IPS DF 4.7 (cell line): ENCODE data around the gene TTC22.

Source experiments
- DNase-seq: peaks from one replicate; pipeline ENCODE4 v3.0.0-alpha.2; 2013; ENCODE audit warnings: low spot score; ENCODE audit errors: extremely low read depth

TTC22 gene

GRCh38 chr1:54834007-54834541, 33.0 kb upstream of the TTC22 start:
- no peak for DNase-seq

GRCh38 chr1:54833121-54833520, 32.0 kb upstream of the TTC22 start:
- DNase-seq, result no peak

- DNase-seq, result no peak
Measured at GRCh38 chr1:54826226-54826816, 25.2 kb upstream of the TTC22 start.

GRCh38 chr1:54825696-54826095, 24.6 kb upstream of the TTC22 start:
- DNase-seq, result no peak

GRCh38 chr1:54823670-54824069, 22.5 kb upstream of the TTC22 start:
- DNase-seq, result no peak

GRCh38 chr1:54819733-54820132, 18.6 kb upstream of the TTC22 start:
- DNase-seq, result no peak

- DNase-seq, result no peak
Measured at GRCh38 chr1:54819195-54819536, 18.0 kb upstream of the TTC22 start.

- no peak for DNase-seq
Measured at GRCh38 chr1:54818461-54819194, 17.5 kb upstream of the TTC22 start.

GRCh38 chr1:54816951-54817350, 15.8 kb upstream of the TTC22 start:
- DNase-seq, result no peak

- DNase-seq, result no peak
Measured at GRCh38 chr1:54816130-54816529, 15.0 kb upstream of the TTC22 start.

GRCh38 chr1:54815086-54815876, 14.2 kb upstream of the TTC22 start:
- no peak for DNase-seq

- DNase-seq, result no peak
Measured at GRCh38 chr1:54814571-54814970, 13.4 kb upstream of the TTC22 start.

- no peak for DNase-seq
Measured at GRCh38 chr1:54814126-54814498, 13.0 kb upstream of the TTC22 start.

GRCh38 chr1:54813485-54814125, 12.5 kb upstream of the TTC22 start:
- DNase-seq, result no peak

GRCh38 chr1:54812801-54813484, 11.8 kb upstream of the TTC22 start:
- DNase-seq, result no peak

- DNase-seq, result no peak
Measured at GRCh38 chr1:54811739-54812655, 10.9 kb upstream of the TTC22 start.

GRCh38 chr1:54811066-54811465, 9.9 kb upstream of the TTC22 start:
- no peak for DNase-seq

GRCh38 chr1:54810153-54810942, 9.2 kb upstream of the TTC22 start:
- no peak for DNase-seq

- no peak for DNase-seq
Measured at GRCh38 chr1:54809496-54810074, 8.5 kb upstream of the TTC22 start.
